Stimulated activated CD4-positive, alpha-beta T cell treated with anti-CD3 and anti-CD28 coated beads, Interleukin-15, amount 100 ng/mL, for 1 hour (primary cell): ENCODE measurements around the gene C4A.
"Not testable (repeated sequence)": the region's sequence is repeated elsewhere in the genome, so short reads cannot be mapped to it uniquely, and the experiment has no call there.

ENCODE experiments used
- DNase-seq, 2 donors: peaks; one replicate each; pipeline ENCODE4 v3.0.0-alpha.2; 2020; ENCODE audit warnings: low read depth in 1 of 2, low spot score in 1 of 2

The C4A gene

DNA sequence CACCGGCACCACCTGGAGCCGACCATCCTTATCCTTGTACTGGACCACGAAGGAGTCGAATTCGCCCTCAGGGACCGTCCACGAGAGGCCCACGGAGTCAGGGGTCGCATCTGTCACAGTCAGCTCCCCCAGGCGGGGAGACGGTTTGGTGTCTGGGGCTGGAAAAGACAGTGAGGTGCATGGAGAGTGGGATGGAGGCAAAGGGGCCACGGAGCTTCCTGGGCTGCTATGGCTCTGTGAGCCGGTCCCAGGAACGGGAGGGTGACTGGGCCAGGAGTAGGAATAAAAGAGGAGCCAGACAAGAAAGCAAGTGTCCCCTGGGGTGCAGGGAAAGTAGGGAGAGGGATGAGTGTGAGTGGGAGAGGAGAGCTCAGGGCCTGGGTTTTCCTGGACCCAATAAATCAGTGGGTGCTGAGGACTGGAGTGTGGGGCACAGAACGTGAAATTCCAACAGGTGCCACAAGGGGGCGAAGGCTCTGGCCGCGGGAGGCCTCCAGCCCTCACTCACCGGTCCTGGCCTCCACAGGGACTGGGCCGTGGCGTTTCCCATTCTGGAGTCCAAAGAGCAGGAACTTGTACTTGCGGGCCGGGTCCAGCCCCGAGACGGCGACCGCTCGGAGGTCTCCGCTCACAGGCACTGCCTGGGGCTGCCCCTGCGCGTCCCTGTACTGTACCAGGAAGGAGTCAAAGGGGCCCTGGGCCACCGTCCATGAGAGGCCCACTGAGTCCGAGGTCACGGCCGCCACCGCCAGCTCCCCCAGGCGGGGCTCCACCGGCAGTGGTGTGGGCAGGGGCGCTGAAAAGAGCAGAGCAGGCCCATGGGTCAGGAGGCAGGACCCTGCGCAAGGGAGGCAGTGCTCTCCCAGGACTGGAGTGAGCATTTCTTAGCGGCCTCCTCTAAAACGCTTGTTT is 66.3 kb downstream of the C4A start:
- DNase-seq = peak; percentile 32 to 58

DNA sequence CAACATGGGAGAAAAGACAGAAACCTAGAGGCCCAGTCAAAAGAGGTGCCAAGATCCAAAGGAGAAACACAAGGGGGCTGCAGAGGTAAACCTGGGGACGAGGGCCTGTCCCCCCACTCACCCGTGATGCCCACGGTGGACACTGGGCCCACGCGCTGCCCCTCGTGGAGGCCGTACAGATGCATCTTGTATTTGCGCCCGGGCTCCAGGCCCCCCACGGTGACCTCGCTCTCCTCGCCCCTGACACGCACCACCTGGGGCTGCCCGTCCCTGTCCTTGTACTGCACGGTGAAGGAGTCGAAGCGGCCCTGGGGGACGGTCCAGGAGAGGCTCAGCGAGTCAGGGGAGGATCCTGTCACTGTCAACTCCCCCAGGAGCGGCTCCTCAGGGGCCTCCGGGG is 67.3 kb downstream of the C4A start:
- DNase-seq = not testable (repeated sequence)

DNA sequence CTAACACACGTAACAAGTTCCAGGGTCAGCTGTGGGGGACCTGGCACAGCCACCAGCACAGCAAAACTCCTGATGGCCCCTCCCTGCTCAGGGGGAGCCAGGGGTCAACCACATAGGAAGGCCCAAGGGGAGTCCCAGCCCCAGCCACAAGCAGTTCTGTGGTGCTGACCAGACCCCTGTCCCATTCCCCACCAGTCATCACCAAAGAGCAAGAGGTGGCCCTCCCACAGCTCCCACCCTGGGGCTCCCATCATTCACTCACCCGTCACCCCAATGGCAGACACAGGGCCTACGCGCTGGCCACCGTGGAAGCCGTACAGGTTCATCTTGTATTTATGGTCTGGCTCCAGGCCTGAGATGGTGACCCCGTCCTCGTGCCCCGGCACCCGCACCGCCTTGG is 67.9 kb downstream of the C4A start:
- not testable (repeated sequence) for DNase-seq

DNA sequence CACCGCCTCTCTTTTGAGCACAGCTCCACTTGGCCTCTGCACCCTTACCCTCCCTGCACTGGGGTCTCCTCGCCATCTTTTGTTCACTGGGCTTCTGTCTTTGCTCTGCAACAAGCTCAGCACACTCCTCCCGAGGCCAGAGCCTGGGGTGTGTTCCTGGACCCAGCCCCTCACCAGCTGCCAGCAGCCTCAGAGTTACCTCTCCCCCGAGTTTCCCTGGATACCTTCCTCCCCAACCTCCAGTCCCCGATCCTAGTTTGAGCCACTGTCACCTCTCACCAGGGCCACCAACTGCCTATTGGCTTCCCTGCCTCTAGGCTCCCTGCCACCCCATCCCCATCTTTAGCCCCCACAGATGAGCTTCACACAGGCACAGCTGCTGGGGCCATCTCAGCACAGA is 68.7 kb downstream of the C4A start:
- no peak for DNase-seq
